Measurements from ENCODE around the gene SLC66A2.
A peak's percentile ranks its signal among the peaks of the same experiment; 100 is the strongest.

The SLC66A2 gene

DNA sequence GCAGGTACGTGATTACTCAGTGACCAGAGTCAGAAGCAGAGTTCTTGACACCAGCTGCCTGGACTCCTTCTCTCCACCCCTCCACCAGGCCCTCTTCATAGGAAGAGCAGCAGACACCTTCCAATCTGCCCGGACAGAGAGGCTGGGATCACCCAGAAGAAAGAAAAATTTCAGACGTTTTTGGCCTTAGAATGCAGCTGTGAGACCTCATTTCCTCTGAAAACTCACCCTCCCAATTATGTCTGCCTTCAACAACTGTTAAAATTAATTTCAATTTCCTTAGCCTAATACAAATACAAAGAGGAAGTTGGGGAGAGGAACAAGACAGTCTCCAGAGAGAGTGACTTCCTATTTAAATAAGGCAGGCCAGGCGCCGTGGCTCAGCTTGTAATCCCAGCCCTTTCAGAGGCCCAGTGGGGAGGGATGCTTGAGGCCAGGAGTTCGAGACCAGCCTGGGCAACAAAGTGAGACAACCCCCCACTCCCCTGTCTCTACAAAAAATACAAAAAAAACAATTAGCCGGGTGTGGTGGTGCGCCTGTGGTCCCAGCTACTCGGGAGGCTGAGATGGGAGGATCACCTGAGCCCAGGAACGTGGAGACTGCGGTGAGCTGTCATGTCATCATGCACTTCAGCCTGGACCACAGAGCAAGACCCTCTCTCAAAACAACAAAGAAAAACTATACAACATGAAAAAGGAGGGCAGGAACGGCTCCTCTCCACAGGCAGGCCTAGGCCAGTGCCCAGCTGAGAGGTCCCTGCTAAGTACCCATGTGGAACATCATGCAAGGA is 1.6 kb downstream of the SLC66A2 start:
- DNase-seq = no peak

DNA sequence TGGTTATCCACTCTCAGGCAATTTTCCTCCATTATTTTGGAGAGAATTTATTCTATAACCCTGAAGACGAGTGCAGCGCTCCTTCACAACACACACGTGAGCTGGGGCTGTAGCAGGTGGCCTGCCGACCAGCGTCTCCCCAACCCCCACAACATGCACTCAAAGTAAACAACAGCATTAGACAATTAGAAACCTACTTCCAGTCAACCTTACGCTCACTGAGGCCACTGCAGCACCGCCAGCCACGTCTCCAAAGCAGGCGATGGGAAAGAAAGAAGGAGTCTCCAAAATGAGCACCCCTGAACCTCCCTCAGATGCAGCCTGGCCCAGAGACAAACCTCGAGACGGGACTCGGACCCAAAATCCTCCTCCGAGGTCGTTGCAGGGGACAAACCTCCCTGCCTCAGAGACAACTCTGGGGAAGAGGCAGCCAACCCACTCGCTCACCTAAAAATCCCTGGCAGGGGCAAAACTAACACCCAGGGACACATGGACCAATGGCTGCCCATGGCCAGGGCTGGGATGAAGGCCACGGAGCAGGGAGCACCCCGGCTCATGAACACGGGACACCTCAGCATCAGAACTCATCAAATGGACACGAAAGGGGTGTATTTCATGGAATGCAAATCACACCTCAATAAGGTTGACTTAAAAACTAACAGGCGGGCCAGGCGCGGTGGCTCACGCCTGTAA is 2.6 kb downstream of the SLC66A2 start:
- DNase-seq = no peak

DNA sequence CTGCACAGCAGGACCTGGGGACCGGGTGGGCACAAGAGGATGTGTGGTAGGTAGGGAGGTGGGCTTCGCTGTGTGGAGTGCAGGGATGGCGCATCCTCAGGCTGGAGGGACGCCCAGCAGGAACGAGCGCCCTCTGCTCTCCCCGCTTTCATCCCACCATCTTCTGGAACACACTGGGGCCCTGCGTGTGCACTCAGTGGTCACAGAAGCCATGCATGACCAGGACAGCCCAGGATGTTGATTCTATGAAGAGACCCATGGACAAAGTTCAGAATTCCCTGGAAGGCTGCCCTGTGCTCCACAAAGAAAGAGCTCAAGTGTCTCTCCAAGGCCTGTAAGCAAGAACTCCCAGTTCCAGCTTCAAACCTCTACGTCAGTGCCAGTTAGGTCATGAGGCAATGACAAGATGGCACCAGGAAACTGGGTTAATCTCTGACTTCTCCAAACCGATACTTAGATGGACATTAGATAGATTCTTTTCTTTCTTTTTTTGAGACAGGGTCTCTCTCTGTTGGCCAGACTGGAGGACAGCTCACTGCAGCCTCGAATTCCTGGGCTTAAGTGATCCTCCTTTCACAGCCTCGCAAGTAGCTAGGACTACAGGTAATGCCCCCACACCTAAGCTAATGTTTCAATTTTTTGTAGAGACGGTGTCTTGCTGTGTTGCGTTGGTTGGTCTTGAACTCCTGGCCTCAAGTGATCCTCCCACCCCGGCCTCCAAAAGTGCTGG is 3.4 kb downstream of the SLC66A2 start:
- DNase-seq = no peak

DNA sequence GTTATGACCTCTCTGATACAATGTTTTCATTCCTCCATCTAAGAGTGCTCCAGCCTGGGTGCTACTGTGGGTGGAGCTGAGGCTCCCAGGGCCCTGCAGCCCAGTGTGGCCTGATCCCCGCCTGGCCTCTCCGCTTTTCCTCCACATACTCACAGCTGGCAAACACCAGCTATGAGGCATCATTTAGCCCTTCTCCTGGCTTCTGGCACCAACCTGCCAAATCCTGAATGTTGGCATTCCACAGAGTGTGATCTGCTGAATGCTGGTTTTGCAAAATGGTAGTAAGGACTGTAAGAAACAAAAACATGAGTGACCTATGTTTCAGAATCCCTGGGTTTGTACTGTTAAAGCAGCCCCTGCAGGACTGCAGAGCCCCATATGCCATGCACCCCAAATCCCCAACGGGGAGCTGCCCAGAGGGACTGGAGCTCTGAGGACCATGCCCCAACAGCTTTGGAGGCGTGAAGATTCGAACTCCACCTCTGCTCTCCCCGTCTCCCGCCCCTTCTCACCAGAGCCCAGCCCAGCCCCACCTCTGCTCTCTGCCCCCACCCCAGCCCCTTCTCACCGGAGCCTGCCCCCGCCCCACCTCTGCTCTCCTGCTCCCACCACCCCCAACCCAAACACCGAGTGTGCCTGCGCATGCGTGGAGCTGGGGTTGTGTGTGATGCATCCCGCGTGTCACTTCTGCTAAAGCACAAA is 4.2 kb downstream of the SLC66A2 start:
- DNase-seq = no peak

DNA sequence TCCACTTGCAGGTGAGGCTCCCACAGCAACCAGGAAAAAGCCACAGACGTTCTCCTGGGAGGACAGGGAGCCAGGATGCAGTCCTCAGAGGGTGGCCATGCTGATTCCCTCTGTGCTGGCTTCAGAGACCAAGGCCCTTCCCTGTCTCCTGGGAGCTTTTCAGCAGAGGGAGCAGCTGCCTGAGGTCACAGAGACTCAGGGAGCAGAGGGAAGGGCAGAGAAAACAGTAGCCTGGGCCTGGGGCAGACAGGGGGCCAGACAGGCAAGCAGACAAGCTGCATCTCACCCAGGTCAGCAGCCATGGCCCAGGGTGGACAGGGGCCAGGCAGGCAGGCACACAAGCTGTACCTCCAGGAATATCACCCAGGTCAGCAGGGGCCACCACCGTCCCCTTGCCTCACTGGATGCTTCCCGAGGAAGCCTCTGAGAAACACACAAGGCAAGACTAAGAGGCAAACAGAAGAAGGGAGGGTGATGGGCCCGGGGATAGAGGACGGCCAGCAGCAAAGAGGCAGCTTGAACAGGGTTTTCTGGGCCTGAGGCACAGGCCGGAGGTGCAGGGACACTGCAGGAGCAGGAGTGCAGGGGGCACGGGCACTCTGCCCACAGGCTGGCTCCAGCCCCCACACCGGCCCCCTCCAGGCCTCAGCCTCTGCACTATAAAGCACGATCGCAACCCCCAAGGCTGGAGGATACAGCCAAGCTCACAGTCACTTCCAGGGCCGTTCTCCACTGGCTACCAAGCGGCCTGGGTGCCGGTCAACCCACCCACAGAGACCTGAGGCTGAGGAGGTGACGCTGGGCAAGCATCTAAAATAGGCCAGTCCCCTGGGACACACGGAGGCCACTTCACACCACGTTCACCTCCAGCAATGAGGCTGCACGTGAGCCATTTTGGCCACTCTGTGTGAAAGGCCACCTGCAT is 6.1 kb downstream of the SLC66A2 start:
- no peak for DNase-seq

DNA sequence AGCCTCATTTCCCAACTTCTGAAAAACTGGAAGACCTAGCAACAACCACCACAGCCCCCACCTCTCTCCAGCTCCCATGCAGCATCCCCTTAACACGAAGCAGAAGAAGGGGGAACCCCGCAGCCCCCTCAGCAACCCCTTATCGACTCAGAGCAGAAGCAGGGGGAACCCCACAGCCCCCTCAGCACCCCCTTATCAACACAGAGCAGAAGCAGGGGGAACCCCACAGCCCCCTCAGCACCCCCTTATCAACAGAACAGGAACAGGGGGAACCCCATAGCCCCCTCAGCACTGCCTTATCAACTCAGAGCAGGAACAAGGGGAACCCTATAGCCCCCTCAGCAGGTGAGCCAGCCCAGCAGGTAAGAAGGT is 6.7 kb downstream of the SLC66A2 start:
- no peak for DNase-seq

DNA sequence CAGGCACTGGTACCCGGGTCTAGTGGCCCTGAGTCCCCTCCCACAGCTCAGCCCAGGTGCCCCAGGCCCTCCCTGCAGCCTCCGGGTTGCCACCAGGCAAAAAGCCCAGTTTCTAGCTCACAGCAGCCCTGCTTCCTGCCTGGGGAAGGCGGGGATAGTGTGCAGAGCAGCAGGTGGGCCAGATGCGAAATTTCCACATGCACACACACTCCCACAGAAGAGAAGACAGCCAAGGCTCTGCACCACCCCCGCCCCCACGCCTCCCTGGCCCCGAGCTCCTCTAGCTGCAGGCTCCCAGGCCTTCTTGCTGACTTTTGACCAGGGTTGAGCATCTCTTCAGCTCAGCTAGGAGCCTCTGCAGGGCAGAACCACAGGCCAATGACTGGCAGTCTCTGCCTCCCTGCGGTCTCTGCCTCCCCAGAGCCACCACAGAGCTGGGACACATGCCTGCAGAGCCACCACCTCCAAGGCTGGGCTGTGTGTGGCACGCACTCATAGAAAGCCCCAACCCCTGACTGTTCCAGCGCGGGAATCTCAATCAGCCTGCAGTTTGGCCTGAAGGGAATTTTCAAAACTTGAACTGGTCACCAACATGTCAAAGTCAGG is 7.2 kb downstream of the SLC66A2 start:
- DNase-seq = peak; percentile 39

DNA sequence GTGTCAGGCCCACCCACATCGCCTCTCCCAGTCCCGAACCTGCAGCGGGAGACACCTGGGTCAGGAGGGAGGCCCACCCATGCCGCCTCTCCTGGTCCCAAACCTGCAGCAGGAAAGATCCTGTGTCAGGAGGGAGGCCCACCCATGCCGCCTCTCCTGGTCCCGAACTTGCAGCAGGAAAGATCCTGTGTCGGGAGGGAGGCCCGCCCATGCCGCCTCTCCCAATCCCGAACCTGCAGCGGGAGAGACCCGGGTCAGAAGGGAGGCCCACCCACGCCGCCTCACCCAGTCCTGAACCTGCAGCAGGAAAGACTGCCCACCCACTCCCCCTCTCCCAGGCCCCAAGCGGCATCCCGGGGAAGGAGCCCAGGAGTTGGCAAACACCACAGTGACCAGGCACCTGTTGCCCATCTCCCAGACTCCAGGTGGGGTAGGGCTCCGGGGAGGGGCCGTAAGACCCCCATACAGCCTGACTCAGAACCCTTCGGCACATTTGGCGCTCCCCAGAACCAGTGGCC is 7.8 kb downstream of the SLC66A2 start:
- no peak for DNase-seq

DNA sequence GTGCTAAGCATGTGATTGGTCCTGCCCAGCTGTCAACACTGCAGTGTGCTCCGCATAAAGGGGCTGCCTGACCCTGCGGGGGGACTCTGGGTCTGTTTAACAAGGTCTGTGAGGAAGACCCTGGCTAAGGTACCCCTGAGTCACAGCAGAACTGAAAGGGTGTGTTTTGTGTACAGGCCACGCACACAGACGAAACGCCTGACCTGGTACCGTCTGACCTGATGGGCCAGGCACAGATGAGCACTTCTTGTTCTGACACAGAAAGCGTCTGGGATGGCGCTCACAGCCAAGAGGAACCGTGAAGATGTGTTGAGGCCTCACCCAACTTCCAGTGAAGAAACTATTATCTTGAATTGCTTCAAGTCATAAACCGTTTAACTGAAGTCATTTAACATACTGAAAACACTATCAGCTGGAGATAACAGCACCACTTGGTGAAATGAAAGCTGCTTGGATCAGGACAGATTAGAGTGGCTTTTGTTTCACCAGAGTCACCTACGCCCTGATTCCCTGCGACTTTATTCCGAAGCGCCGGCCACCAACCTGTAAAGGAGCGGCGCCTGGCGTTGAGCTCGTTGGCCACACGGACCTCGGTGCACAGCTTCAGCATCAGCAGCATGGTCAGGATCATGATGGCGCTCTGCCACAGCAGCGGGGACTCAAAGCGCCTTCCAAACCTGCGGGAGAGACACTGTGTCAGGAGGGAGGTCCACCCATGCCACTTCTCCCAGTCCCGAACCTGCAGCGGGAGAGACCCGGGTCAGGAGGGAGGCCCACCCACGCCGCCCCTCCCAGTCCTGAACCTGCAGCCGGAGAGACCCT is 8.5 kb downstream of the SLC66A2 start:
- no peak for DNase-seq

DNA sequence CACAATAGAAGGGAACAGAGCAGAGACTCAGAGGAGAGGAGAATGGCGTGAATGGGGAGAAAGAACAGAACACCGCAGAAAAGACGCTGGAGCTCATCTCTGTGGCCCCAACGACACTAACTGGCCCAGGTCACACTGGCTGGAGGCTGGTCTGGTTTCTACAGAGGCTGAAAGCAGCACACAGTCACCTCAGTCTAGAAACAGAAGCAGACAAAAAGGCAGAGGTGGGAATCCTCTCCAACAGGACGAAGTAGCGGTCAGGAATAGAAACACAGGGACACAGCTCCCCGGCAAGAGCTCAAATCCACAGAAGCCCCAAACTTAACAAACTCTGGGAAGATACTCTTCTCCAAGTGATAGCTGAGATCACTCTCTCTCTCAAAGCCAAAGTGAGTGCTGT is 9.2 kb downstream of the SLC66A2 start:
- DNase-seq = no peak

DNA sequence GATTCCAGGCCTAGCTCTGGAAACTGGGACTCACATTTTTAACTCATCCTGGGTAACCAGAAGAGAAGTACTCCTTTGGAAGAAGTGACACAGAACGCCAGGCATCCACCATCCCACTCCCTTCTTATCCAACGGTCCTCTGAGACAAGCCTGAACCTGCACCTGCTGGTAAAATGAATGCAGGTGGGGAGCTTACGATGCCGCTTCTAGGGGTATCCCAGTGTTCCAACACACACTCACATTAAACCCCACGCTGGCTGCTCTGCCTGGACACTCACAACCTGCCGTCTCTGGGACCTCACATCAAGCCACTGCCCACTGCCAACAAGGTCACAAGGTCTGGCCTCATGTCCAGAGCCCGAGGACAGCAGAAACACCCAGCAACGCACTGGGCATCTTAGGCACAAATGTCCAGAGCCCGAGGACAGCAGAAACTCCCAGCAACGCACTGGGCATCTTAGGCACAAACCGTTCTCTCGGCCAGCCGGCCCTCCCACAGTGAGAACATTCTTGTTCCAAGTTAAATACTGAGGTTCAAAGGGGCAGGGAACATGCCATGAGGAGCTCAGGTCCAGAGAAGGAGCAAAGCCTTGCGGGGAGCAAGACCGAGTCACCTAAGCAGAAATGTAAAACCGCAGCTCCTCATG is 9.9 kb downstream of the SLC66A2 start:
- DNase-seq = no peak

DNA sequence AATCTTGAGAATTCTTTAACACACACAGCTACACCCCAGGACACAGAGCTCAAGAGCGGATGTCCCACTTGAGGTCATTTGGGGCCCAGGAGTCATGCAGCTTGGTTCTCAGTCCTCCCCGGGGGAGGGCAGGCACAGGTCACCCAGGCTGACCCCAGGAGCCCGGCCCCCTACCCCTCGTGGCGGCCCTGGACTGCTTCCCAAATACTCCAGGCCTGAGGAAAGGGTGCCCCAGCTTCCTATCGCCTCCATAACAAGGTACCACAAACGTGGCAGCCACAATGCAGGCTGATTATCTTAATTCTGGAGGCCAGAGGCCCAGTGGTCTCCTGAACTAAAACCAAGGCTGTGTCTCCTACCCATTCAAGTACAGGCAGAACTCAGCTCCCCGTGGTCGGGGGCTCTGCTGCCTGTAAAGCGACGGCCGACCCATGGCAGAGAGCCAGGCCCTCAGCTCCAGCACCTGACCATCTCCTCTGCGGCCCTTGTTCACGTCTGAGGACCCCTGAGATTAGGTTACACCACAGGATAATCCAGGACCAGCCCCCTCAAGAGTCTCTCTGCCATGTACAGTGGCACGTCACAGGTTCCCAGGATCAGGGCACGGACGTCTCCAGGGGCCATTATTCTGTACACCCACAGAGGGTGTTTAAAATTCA is 10.5 kb downstream of the SLC66A2 start:
- DNase-seq = no peak

DNA sequence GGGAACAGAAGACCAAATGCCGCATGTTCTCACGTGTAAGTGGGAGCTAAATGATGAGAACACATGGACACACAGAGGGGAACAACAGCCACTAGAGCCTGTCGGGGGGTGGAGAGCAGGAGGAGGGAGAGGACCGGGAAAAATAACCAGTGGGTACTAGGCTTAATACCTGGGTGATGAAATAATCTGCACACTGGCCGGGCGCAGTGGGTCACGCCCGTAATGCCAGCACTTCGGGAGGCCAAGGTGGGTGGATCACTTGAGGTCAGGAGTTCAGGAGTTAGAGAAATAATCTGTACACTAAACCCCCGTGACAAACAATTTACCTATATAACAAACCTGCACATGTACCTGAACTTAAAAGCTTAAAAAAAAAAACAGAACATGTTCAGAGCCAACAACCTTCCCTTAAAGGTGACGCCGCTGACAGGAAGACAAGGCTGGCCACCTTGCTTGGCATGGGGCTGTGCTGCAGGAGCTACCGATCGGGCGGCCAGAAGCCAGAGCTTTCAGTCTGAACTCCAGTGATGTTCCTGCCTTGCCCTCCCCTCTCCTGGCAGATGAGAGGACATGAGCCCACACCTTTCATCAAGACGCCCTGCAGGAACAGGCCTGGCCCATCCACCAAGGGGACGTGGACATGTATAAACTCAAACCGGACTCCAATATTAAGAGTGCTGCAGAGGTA is 11.2 kb downstream of the SLC66A2 start:
- DNase-seq = no peak

DNA sequence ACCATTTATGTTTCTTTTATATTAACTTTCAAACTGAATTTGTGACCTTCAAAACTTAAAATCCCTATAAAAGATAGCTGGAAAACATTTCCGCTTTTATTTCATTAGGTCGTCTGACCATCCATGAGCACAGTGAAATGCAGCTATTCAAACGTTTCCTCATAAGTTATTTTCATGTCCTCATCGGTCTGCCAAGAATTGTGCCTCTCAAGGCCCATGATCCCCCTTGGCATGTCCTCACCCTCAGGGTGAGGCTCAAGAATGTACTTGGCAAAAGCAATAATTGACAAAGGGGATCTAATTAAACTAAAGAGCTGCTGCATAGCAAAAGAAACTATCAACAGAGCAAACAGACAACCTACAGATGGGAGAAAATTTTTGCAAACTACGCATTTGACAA is 12.4 kb downstream of the SLC66A2 start:
- no peak for DNase-seq

DNA sequence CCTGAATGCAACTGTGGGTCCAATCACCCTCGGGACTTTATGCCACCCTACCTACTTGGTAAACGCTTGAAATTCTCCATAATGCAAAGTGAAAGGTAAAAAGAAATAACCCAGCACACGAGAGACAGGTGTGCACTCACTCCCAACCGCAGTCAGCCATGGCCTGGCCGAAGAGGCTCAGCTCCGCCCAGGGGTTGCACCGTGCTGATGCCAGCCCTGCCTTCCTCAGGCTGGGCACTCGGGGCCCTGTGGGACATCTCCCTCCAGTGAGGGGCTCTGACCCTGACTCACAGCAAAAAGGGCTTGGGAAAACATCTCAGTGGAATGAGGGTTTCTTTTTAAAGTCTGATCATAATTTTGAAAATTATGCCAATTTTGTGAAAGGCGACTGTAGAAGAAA is 13.3 kb downstream of the SLC66A2 start:
- DNase-seq = no peak

DNA sequence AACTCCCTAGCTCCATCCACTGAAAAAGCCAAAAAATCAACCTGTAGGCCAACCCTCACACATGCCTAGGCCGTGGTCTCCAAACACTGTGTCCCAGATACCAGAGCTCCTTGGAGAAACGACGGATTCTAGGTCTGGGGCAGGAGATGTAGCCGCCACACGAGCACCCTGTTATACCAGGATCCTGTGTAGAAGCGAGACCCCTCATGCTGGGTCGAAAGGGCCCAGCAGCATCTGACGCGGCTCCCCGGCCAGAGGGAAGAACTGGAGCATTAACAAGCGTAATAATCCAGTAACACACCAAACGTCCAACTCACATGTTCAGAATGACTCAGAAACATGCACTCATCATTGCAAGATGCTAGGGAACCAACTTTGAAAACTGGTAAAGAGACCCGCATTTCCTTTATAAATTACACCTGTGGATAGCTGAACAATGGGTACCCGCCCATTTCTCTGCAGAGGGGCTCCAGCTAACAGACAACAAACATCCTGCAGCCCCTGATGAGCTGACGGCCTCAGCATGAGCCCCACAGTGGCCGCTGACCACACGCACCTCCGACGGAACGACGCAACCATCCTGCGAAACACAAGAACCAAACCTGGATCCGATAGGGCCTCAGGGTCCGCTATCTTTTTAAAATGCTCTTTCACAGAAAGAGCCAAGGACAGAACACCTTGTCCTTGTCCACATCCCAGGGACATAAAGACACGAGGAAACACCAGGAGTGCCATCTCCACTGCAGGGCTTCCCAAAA is 14.2 kb downstream of the SLC66A2 start:
- DNase-seq = no peak

DNA sequence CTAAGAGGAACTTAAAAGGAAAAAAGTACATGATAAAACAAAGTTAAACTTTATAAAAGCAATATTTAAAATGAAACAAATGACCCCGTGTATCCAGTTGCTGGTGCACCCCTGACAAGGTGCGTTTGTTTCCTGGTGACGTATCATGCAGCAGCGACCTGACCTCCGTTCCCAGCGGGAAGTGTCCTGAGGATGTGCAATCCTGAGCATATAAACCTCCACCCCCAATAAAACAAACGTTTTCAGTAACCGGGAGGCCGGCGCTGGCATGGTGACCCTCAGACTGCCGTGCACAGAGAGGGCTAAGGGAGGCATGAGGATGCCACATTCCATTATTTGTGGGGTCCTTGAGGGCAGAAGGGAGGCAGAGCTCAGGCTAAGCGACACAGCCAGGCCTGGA is 14.8 kb downstream of the SLC66A2 start:
- DNase-seq = no peak

DNA sequence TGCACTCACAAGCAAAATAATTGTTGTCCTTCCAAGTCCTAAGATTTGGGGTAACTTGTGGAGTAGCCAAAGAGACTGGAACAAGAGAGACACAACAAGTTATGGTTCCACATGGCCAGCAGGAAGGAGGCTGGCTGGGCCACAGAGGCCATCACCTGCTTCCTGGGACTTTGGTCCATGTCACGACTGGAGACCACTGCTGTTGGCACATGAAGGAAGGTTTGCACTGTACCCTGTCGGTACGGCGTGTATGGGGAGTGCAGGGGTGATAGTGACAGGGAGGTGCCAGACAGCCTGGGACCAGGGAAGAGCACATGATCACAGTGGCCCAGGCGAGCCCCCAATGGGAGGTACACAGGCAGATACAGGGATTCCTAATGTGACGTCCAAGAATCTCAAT is 15.5 kb downstream of the SLC66A2 start:
- no peak for DNase-seq
